Endothelial cell of umbilical vein (primary cell): ENCODE data around the gene GH1. TPM values are rescaled to one million over a fixed set of nuclear protein-coding genes. Genes with fewer than 3 reads are reported as not detected.

Experiments used
- BruUV-seq: library from RNA; stranded (reverse); fragments of 400-500 nt; replicated peaks from 2 replicates; lab custom pipeline; 2021; lab: Mats Ljungman, UMichigan
- CTCF ChIA-PET: fragments of 300-600, 350-600 bp; sonication (Branson Sonifier 250); formaldehyde crosslinking; loops from one replicate; lab custom pipeline; 2021; ENCODE audit warnings: antibody characterized with exemption, inconsistent platforms; lab: Charles Lee
- POLR2A ChIA-PET: fragments of 300-600, 350-600 bp; sonication (Branson Sonifier 250); formaldehyde crosslinking; loops from one replicate; lab custom pipeline; 2021; ENCODE audit warnings: antibody characterized with exemption, inconsistent platforms; lab: Charles Lee
- DNase-seq: peaks from one replicate; pipeline ENCODE4 v3.0.0-alpha.2; 2011; ENCODE audit warnings: low read depth, low spot score
- FAIRE-seq: peaks from 2 replicates; lab custom pipeline; 2011; peaks lifted over from hg19 to GRCh38; lab: Jason Lieb, UNC
- H2AFZ ChIP-seq: 2 replicates; pipeline ENCODE4 v1.6.0; 2012; ENCODE audit warnings: low read depth, low read length, control low read depth, inconsistent platforms
- H3K27ac ChIP-seq: 2 replicates; pipeline ENCODE4 v1.5.1; 2011; ENCODE audit warnings: low read depth, mild to moderate bottlenecking, control low read depth, low read length, moderate library complexity; ENCODE audit not compliant: insufficient read depth
- H3K27me3 ChIP-seq, 2 experiments: 2 replicates each; pipeline versions ENCODE4 v1.6.0 to v1.6.1; 2011; ENCODE audit warnings: low read length in 2 of 2, mixed read lengths in 1 of 2; ENCODE audit not compliant: control insufficient read depth in 2 of 2, insufficient read depth in 2 of 2
- H3K36me3 ChIP-seq, 2 experiments: 2 replicates in 1 of 2; 3 replicates in 1 of 2; pipeline ENCODE4 v1.5.1; 2011; ENCODE audit warnings: low read length in 2 of 2, mild to moderate bottlenecking in 1 of 2, moderate library complexity in 1 of 2; ENCODE audit not compliant: control insufficient read depth in 2 of 2, insufficient read depth in 2 of 2; ENCODE audit errors: extremely low read depth in 1 of 2
- H3K4me1 ChIP-seq: 3 replicates; pipeline ENCODE4 v1.5.1; 2011; ENCODE audit warnings: mild to moderate bottlenecking, low read length; ENCODE audit not compliant: control insufficient read depth, insufficient read depth; ENCODE audit errors: extremely low read depth
- H3K4me2 ChIP-seq: 2 replicates; pipeline ENCODE4 v1.6.1; 2011; ENCODE audit warnings: low read length, control low read depth, mixed read lengths; ENCODE audit not compliant: insufficient read depth
- H3K4me3 ChIP-seq, 3 experiments: fragments of 200-600 bp in 1 of 3; sonication (generic), shearing (Covaris generic) in 1 of 3; replicated peaks in 1 of 3; 2 replicates each; pipeline ENCODE4 v1.5.1; 2011 to 2016; ENCODE audit warnings: control low read depth in 3 of 3, low read length in 3 of 3, mild to moderate bottlenecking in 2 of 3, inconsistent platforms in 1 of 3, low read depth in 1 of 3, moderate library complexity in 1 of 3; ENCODE audit not compliant: insufficient read depth in 1 of 3
- H3K79me2 ChIP-seq: 2 replicates; pipeline ENCODE4 v1.6.0; 2012; ENCODE audit warnings: low read length, inconsistent platforms; ENCODE audit not compliant: control insufficient read depth, insufficient read depth
- H3K9ac ChIP-seq: replicated peaks from 2 replicates; pipeline ENCODE3; 2011; ENCODE audit warnings: low read length, control low read depth; ENCODE audit not compliant: insufficient read depth; ENCODE audit errors: extremely low read depth
- H3K9me1 ChIP-seq: replicated peaks from 3 replicates; pipeline ENCODE4 v1.6.0; 2011; ENCODE audit warnings: mild to moderate bottlenecking, low read length; ENCODE audit not compliant: control insufficient read depth, insufficient read depth; ENCODE audit errors: extremely low read depth
- H3K9me3 ChIP-seq: replicated peaks from 2 replicates; pipeline ENCODE4 v1.5.1; 2012; ENCODE audit warnings: low read length, inconsistent platforms; ENCODE audit not compliant: control insufficient read depth, insufficient read depth
- H4K20me1 ChIP-seq: replicated peaks from 2 replicates; pipeline ENCODE3; 2011; ENCODE audit warnings: mild to moderate bottlenecking, low read length; ENCODE audit not compliant: control insufficient read depth, insufficient read depth; ENCODE audit errors: extremely low read depth
- EZH2 ChIP-seq: IDR thresholded peaks from 2 replicates; pipeline ENCODE4 v1.6.1; 2012; ENCODE audit warnings: borderline replicate concordance, low read depth, mild to moderate bottlenecking, moderate library complexity, low read length, inconsistent platforms; ENCODE audit not compliant: severe bottlenecking
- FOS ChIP-seq: IDR thresholded peaks from 2 replicates; pipeline ENCODE4 v1.6.1; 2011; ENCODE audit warnings: mild to moderate bottlenecking, low read length, moderate library complexity, borderline replicate concordance; ENCODE audit not compliant: insufficient read depth
- GATA2 ChIP-seq: IDR thresholded peaks from 2 replicates; pipeline ENCODE4 v1.7.0; 2011; ENCODE audit warnings: low read depth, mild to moderate bottlenecking, moderate library complexity, mixed read lengths, low read length; ENCODE audit not compliant: insufficient read length, insufficient read depth
- JUN ChIP-seq: IDR thresholded peaks from 2 replicates; pipeline ENCODE4 v1.6.1; 2011; ENCODE audit warnings: borderline replicate concordance, low read depth; ENCODE audit not compliant: insufficient read length, insufficient read depth
- MYC ChIP-seq: IDR thresholded peaks from one replicate; pipeline ENCODE4 v1.6.1; 2011; ENCODE audit warnings: mild to moderate bottlenecking, low read depth, low read length
- POLR2A ChIP-seq: IDR thresholded peaks from 2 replicates; pipeline ENCODE4 v1.6.1; 2012; ENCODE audit warnings: low read depth, mild to moderate bottlenecking, control low read depth, low read length
- POLR2AphosphoS5 ChIP-seq: IDR thresholded peaks from 2 replicates; pipeline ENCODE4 v1.6.1; 2012; ENCODE audit warnings: low read depth, mild to moderate bottlenecking, control low read depth, low read length, moderate library complexity; ENCODE audit not compliant: insufficient read depth
- dilution Hi-C: fragments of 300-500 bp; cut with MboI; formaldehyde crosslinking; loops from one replicate; pipeline ENCODE4 v1.15.0; 2019; ENCODE audit warnings: low sequenced_read_pairs; ENCODE audit not compliant: extremely low pct_ligation_motif_present
- intact Hi-C: fragments of 100-400 bp; cut with micrococcal nuclease; formaldehyde crosslinking; loops from one replicate; pipeline ENCODE4 v1.10.0; 2022
- polyA plus RNA-seq, 4 experiments: library from polyadenylated mRNA; depleted of rRNA in 3 of 4; stranded (reverse) in 3 of 4; unstranded in 1 of 4; fragments of >200 nt; gene quantifications; 2 replicates each; pipeline versions ENCODE4 v1.2.1 to v1.2.3, GENCODE V29; 2011 to 2012; ENCODE audit warnings: missing spikeins in 1 of 4
- total RNA-seq: library from RNA; stranded (reverse); gene quantifications from 2 replicates; pipeline ENCODE4 v1.2.3, GENCODE V29; 2021
- TF ChIP-seq, protein P1 (sequence below): IDR thresholded peaks from 2 replicates; pipeline ENCODE4 v1.6.1; 2011; ENCODE audit not compliant: insufficient read depth, insufficient read length
- TF ChIP-seq, protein P2 (sequence below), 2 donors: IDR thresholded peaks; 1 replicate in 1 of 2; 2 replicates in 1 of 2; pipeline ENCODE4 v1.5.1; 2011; ENCODE audit warnings: low read length in 2 of 2, mild to moderate bottlenecking in 2 of 2, moderate library complexity in 2 of 2, control low read depth in 1 of 2, inconsistent platforms in 1 of 2, low read depth in 1 of 2; ENCODE audit not compliant: insufficient read depth in 1 of 2; ENCODE audit errors: extremely low read depth in 1 of 2

The GH1 gene
- total and polyA plus RNA-seq, 2 donors (not counting 3 experiments of a cell fraction or from before 2014, with no cell fraction given), result not detected

DNA sequence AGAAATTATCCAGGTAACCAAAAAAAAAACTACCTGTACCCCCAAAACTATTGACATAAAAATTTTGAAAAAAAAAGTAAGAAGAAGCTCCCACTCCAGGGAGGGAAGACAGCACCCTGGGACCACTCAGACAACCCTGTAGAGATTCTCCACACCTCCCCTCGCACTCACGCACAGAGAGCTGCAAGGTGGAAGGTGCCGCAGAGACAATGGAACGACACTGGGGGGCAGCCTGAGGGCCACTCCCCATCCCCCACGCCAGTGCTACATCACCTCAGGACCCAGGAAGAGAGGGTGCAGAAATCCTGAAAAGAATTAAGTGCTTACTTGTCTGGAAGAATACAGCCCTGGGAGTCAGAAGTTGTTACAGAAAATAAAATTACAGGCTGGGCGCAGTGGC, 18.7 kb upstream of the GH1 start:
- Histone ChIP-seq H4K20me1 (no peaks in the 10 kb centered on the region), H3K27me3 (no peaks in the 10 kb centered on the region), H3K9me3 (no peaks in the 10 kb centered on the region), H3K4me2 (no peak overlapping the region), H3K36me3 (no peaks in the 10 kb centered on the region), H3K79me2 (no peaks in the 10 kb centered on the region), H3K9ac (no peak overlapping the region), H3K9me1 (no peaks in the 10 kb centered on the region), H3K4me3 (no peak overlapping the region), H2AFZ (no peak overlapping the region), H3K4me1 (no peaks in the 10 kb centered on the region), H3K27ac (no peak overlapping the region)
- FAIRE-seq, result no peak
- CTCF ChIA-PET, result interaction anchor here (1.2 to 2.3 kb wide), 3 partner anchors 9 to 196 kb away, joined by 5 to 8 read pairs (median 5); no protein-coding TSS in a partner anchor
- TF ChIP-seq, protein P1, sequence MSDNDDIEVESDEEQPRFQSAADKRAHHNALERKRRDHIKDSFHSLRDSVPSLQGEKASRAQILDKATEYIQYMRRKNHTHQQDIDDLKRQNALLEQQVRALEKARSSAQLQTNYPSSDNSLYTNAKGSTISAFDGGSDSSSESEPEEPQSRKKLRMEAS, result no peak
- TF ChIP-seq POLR2AphosphoS5 (no peak), POLR2A (no peak), JUN (no peak), FOS (no peak), MYC (no peak), EZH2 (no peak), GATA2 (no peak)
- TF ChIP-seq, protein P2, sequence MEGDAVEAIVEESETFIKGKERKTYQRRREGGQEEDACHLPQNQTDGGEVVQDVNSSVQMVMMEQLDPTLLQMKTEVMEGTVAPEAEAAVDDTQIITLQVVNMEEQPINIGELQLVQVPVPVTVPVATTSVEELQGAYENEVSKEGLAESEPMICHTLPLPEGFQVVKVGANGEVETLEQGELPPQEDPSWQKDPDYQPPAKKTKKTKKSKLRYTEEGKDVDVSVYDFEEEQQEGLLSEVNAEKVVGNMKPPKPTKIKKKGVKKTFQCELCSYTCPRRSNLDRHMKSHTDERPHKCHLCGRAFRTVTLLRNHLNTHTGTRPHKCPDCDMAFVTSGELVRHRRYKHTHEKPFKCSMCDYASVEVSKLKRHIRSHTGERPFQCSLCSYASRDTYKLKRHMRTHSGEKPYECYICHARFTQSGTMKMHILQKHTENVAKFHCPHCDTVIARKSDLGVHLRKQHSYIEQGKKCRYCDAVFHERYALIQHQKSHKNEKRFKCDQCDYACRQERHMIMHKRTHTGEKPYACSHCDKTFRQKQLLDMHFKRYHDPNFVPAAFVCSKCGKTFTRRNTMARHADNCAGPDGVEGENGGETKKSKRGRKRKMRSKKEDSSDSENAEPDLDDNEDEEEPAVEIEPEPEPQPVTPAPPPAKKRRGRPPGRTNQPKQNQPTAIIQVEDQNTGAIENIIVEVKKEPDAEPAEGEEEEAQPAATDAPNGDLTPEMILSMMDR (IDR thresholded peaks at IDR 0.05; ENCODE audit: extremely low read depth in 1 of 2, insufficient read depth in 1 of 2, low read depth in 1 of 2, low read length in 2 of 2), result no peak
- no TSS peak for BruUV-seq
- POLR2A ChIA-PET, result interaction anchor here (0.6 kb wide), 1 partner anchor 38 kb away, joined by 3 read pairs; no protein-coding TSS in a partner anchor
- dilution Hi-C loops, result no loop called here
- DNase-seq, result no peak
- intact Hi-C loops, result no loop called here
